NK-92 treated with Interleukin-12 subunit alpha and Interleukin-12 subunit beta, amount 100 ng/mL, for 24 hours (cell line): Measurements from ENCODE around the gene PAQR6.

Experiments used
- DNase-seq: peaks from one replicate; lab custom pipeline; 2025; lab: John Stamatoyannopoulos, UW

PAQR6 gene

GRCh38 chr1:156247460-156248322 lies at the start of gene PAQR6:
PAQR6 (minus strand) TSS chr1:156248056; CDS start chr1:156246731, 1,325 bp downstream.
- no peak for DNase-seq

GRCh38 chr1:156295391-156295947 lies 47.6 kb upstream of the PAQR6 start, which contains the start of gene GLMP:
GLMP (minus strand) TSS chr1:156295679; CDS start chr1:156295645, 34 bp downstream.
- peak; percentile 28 for DNase-seq

GRCh38 chr1:156293895-156294294 lies 46.0 kb upstream of the PAQR6 start:
- DNase-seq, result no peak

GRCh38 chr1:156293098-156293434 lies 45.2 kb upstream of the PAQR6 start:
- no peak for DNase-seq

- DNase-seq, result no peak
These were observed 43.6 kb upstream of the PAQR6 start for GRCh38 chr1:156291226-156292061.

GRCh38 chr1:156289857-156290256 lies 42.0 kb upstream of the PAQR6 start:
- DNase-seq, result no peak

GRCh38 chr1:156286061-156286460 lies 38.2 kb upstream of the PAQR6 start:
- no peak for DNase-seq

- DNase-seq, result no peak
These were observed 37.6 kb upstream of the PAQR6 start for GRCh38 chr1:156285437-156285836.

- DNase-seq, result no peak
These were observed 36.9 kb upstream of the PAQR6 start for GRCh38 chr1:156284757-156285156.

- no peak for DNase-seq
These were observed 36.3 kb upstream of the PAQR6 start, which contains the start of gene TMEM79 for GRCh38 chr1:156284112-156284511. TMEM79 (plus strand) TSS chr1:156284325; CDS start chr1:156285227, 902 bp downstream.

GRCh38 chr1:156283521-156283920 lies 35.7 kb upstream of the PAQR6 start:
- DNase-seq, result no peak

GRCh38 chr1:156282479-156283222 lies 34.8 kb upstream of the PAQR6 start, which contains the start of gene SMG5:
SMG5 (minus strand) TSS chr1:156282825; CDS start chr1:156282680, 145 bp downstream.
- DNase-seq, result peak; percentile 85

GRCh38 chr1:156281693-156282478 lies 34.0 kb upstream of the PAQR6 start:
- no peak for DNase-seq

- DNase-seq, result no peak
These were observed 33.4 kb upstream of the PAQR6 start for GRCh38 chr1:156281281-156281680.

GRCh38 chr1:156279837-156280236 lies 32.0 kb upstream of the PAQR6 start:
- DNase-seq, result no peak

GRCh38 chr1:156276966-156277381 lies 29.1 kb upstream of the PAQR6 start:
- DNase-seq, result no peak

- no peak for DNase-seq
These were observed 28.7 kb upstream of the PAQR6 start for GRCh38 chr1:156276532-156276931.

GRCh38 chr1:156270314-156270713 lies 22.5 kb upstream of the PAQR6 start:
- no peak for DNase-seq

- DNase-seq, result no peak
These were observed 20.5 kb upstream of the PAQR6 start for GRCh38 chr1:156268336-156268735.

- no peak for DNase-seq
These were observed 18.2 kb upstream of the PAQR6 start for GRCh38 chr1:156266051-156266450.

- DNase-seq, result no peak
These were observed 15.4 kb upstream of the PAQR6 start for GRCh38 chr1:156263288-156263655.
